Peyer's patch (tissue), 4 donors: Measurements from ENCODE around the gene SNX32. TPM values are rescaled to one million over a fixed set of nuclear protein-coding genes. Genes with fewer than 3 reads are reported as not detected.
A peak's percentile ranks its signal among the peaks of the same experiment; 100 is the strongest.

ENCODE experiments used
- DNase-seq, 3 donors: peaks; one replicate each; pipeline ENCODE4 v3.0.0-alpha.2; 2017 to 2019
- H3K27ac ChIP-seq, 4 donors: fragments of 200-600 bp; sonication (generic); one replicate each; pipeline ENCODE4 v1.5.1; 2016 to 2019
- H3K27me3 ChIP-seq, 2 donors: fragments of 200-600 bp; sonication (generic); one replicate each; pipeline ENCODE4 v1.5.1; 2019
- H3K36me3 ChIP-seq, 3 donors: fragments of 200-600 bp; sonication (generic); one replicate each; pipeline ENCODE4 v1.5.1; 2016 to 2019
- H3K4me1 ChIP-seq, 4 donors: fragments of 200-600 bp; sonication (generic); one replicate each; pipeline ENCODE4 v1.5.1; 2016 to 2019
- H3K4me3 ChIP-seq, 4 donors: fragments of 200-600 bp; sonication (generic); 1 replicate in 3 of 4; 2 replicates in 1 of 4; pipeline ENCODE4 v1.5.1; 2016 to 2019; ENCODE audit warnings: mild to moderate bottlenecking in 1 of 4
- H3K9me3 ChIP-seq, 4 donors: fragments of 200-600 bp; sonication (generic); one replicate each; pipeline ENCODE4 v1.5.1; 2016 to 2019; ENCODE audit warnings: mild to moderate bottlenecking in 1 of 4
- CTCF ChIP-seq, 6 experiments: fragments of 450-650 bp in 4 of 6; fragments of 200-600 bp in 2 of 6; sonication (generic) in 1 of 6; IDR thresholded peaks; one replicate each; pipeline ENCODE4 v1.5.1; 2017 to 2019; ENCODE audit warnings: antibody characterized with exemption in 6 of 6, mild to moderate bottlenecking in 3 of 6, moderate library complexity in 1 of 6
- POLR2A ChIP-seq, 2 donors: fragments of 450-650 bp; IDR thresholded peaks; one replicate each; pipeline ENCODE4 v1.5.1; 2017; ENCODE audit warnings: antibody characterized with exemption in 2 of 2, mild to moderate bottlenecking in 2 of 2, moderate library complexity in 2 of 2
- total RNA-seq, 4 donors: library from RNA; depleted of rRNA; stranded (reverse); fragments of >200 nt; gene quantifications; one replicate each; pipeline ENCODE4 v1.1.0, GENCODE V29; 2016

SNX32 gene
- total RNA-seq, 4 donors from 2014 or later, result 1.7 to 6.7 (median 6.4) TPM; not detected in 1

- DNase-seq, result no peak
Observed at GRCh38 chr11:65883058-65883761, 49.4 kb downstream of the SNX32 start.

GRCh38 chr11:65883786-65884715 lies 50.3 kb downstream of the SNX32 start:
- H3K27ac ChIP-seq, result no peak overlapping the region
- H3K27me3 ChIP-seq, result no peaks in the 10 kb centered on the region
- H3K4me3 ChIP-seq, result no peak overlapping the region
- H3K9me3 ChIP-seq, result no peaks in the 10 kb centered on the region
- no peak for TF ChIP-seq CTCF (IDR thresholded peaks at IDR 0.05)
- TF ChIP-seq POLR2A (IDR thresholded peaks at IDR 0.05), result no peak
- DNase-seq, result no peak
- peaks cover 0 to 37% (median 8%) of the 10 kb centered on the region in 4 donors for H3K4me1 ChIP-seq
- H3K36me3 ChIP-seq, result peaks cover 0 to 32% (median 0%) of the 10 kb centered on the region in 3 donors

More at GRCh38 chr11:65883058-65883761, 49.4 kb downstream of the SNX32 start:
- Histone ChIP-seq H3K27ac (no peak overlapping the region), H3K9me3 (no peaks in the 10 kb centered on the region), H3K27me3 (no peaks in the 10 kb centered on the region), H3K4me1 (peaks cover 0 to 33% (median 7%) of the 10 kb centered on the region in 4 donors), H3K36me3 (peaks cover 0 to 32% (median 0%) of the 10 kb centered on the region in 3 donors), H3K4me3 (no peak overlapping the region)
- TF ChIP-seq CTCF (IDR thresholded peaks at IDR 0.05), result no peak
- TF ChIP-seq POLR2A (IDR thresholded peaks at IDR 0.05), result no peak

GRCh38 chr11:65884716-65885092 lies 50.9 kb downstream of the SNX32 start:
- peaks cover 0 to 32% (median 0%) of the 10 kb centered on the region in 3 donors for H3K36me3 ChIP-seq
- TF ChIP-seq CTCF (IDR thresholded peaks at IDR 0.05), result peak; percentile 97 to 100 (median 100)
- TF ChIP-seq POLR2A (IDR thresholded peaks at IDR 0.05), result peak in 1 of 2 donors; percentile 21
- peaks cover 0 to 44% (median 11%) of the 10 kb centered on the region in 4 donors for H3K4me1 ChIP-seq
- H3K4me3 ChIP-seq, result no peak overlapping the region
- peak; percentile 80 to 89 (median 87) for DNase-seq
- H3K27me3 ChIP-seq, result no peaks in the 10 kb centered on the region
- H3K9me3 ChIP-seq, result no peaks in the 10 kb centered on the region
- peak overlapping the region in 3 of 4 donors; percentile 14 to 40 (median 39) for H3K27ac ChIP-seq

GRCh38 chr11:65885231-65885630 lies 51.5 kb downstream of the SNX32 start:
- Histone ChIP-seq H3K27me3 (no peaks in the 10 kb centered on the region), H3K4me1 (peaks cover 0 to 49% (median 15%) of the 10 kb centered on the region in 4 donors), H3K9me3 (no peaks in the 10 kb centered on the region), H3K36me3 (peaks cover 0 to 32% (median 0%) of the 10 kb centered on the region in 3 donors), H3K4me3 (no peak overlapping the region), H3K27ac (peak overlapping the region in 3 of 4 donors; percentile 14 to 40 (median 39))
- no peak for TF ChIP-seq CTCF (IDR thresholded peaks at IDR 0.05)
- no peak for TF ChIP-seq POLR2A (IDR thresholded peaks at IDR 0.05)
- no peak for DNase-seq

GRCh38 chr11:65885808-65886536 lies 52.2 kb downstream of the SNX32 start:
- Histone ChIP-seq H3K9me3 (no peaks in the 10 kb centered on the region), H3K4me1 (peaks cover 0 to 52% (median 15%) of the 10 kb centered on the region in 4 donors), H3K4me3 (no peak overlapping the region), H3K36me3 (peaks cover 0 to 32% (median 0%) of the 10 kb centered on the region in 3 donors), H3K27me3 (no peaks in the 10 kb centered on the region), H3K27ac (peak overlapping the region in 2 of 4 donors; percentile 54 to 70)
- TF ChIP-seq CTCF (IDR thresholded peaks at IDR 0.05) (no peak), POLR2A (IDR thresholded peaks at IDR 0.05) (no peak)
- DNase-seq, result peak in 2 of 3 donors; percentile 61 to 74
